Smooth muscle cell (in vitro differentiated cells): Measurements from ENCODE around the gene NCKAP5. TPM values are rescaled to one million over a fixed set of nuclear protein-coding genes. Genes with fewer than 3 reads are reported as not detected.

ENCODE experiments used
- DNase-seq: peaks from one replicate; lab custom pipeline; 2025; ENCODE audit not compliant: unreplicated experiment; lab: John Stamatoyannopoulos, UW
- H2AFZ ChIP-seq: fragments of 200-600 bp; sonication (generic); 2 replicates; pipeline ENCODE4 v1.6.0; 2016; ENCODE audit warnings: antibody characterized with exemption, low read depth, mild to moderate bottlenecking
- H3F3A ChIP-seq: fragments of 200-600 bp; sonication (generic); 2 replicates; pipeline ENCODE4 v1.6.0; 2017; ENCODE audit warnings: antibody characterized with exemption, low read depth
- H3K27ac ChIP-seq: fragments of 200-600 bp; sonication (generic); 2 replicates; pipeline ENCODE4 v1.5.1; 2016; ENCODE audit warnings: low read depth, mild to moderate bottlenecking
- H3K27me3 ChIP-seq: fragments of 200-600 bp; sonication (generic); 2 replicates; pipeline ENCODE4 v1.6.1; 2016; ENCODE audit warnings: low read depth, mild to moderate bottlenecking
- H3K36me3 ChIP-seq: fragments of 200-600 bp; sonication (generic); 2 replicates; pipeline ENCODE4 v1.5.1; 2016; ENCODE audit warnings: low read depth
- H3K4me1 ChIP-seq: fragments of 200-600 bp; sonication (generic); 2 replicates; pipeline ENCODE4 v1.5.1; 2016; ENCODE audit warnings: low read depth
- H3K4me2 ChIP-seq: fragments of 200-600 bp; sonication (generic); 2 replicates; pipeline ENCODE4 v1.6.0; 2016; ENCODE audit warnings: mild to moderate bottlenecking
- H3K4me3 ChIP-seq: fragments of 200-600 bp; sonication (generic); 2 replicates; pipeline ENCODE4 v1.5.1; 2016; ENCODE audit warnings: mild to moderate bottlenecking
- H3K79me2 ChIP-seq: fragments of 200-600 bp; sonication (generic); 2 replicates; pipeline ENCODE4 v1.6.0; 2016; ENCODE audit warnings: low read depth, mild to moderate bottlenecking
- H3K9ac ChIP-seq: fragments of 200-600 bp; sonication (generic); 2 replicates; pipeline ENCODE4 v1.6.0; 2016; ENCODE audit warnings: low read depth
- H3K9me3 ChIP-seq: fragments of 200-600 bp; sonication (generic); replicated peaks from 2 replicates; pipeline ENCODE4 v1.5.1; 2016; ENCODE audit warnings: low read depth
- H4K20me1 ChIP-seq: fragments of 200-600 bp; sonication (generic); 2 replicates; pipeline ENCODE4 v1.6.0; 2016; ENCODE audit warnings: low read depth
- WGBS: methylation state at CpG from one replicate; pipeline ENCODE4 v1.1.7; 2016; ENCODE audit warnings: low lambda C conversion rate; 5-methylcytosine and 5-hydroxymethylcytosine counted together
- polyA plus RNA-seq: library from polyadenylated mRNA; unstranded; fragments of >200 nt; fragmentation: Nextera tagmentation; extraction: Ambion mirVana; gene quantifications from 2 replicates; pipeline ENCODE4 v1.2.1, GENCODE V29; 2016
- total RNA-seq: library from RNA; depleted of rRNA; stranded (reverse); fragments of >200 nt; gene quantifications from 2 replicates; pipeline ENCODE4 v1.2.3, GENCODE V29; 2014
- TF ChIP-seq, protein P1 (sequence below): fragments of 200-600 bp; sonication (generic); IDR thresholded peaks from 2 replicates; pipeline ENCODE4 v1.5.1; 2017; ENCODE audit warnings: borderline replicate concordance, mild to moderate bottlenecking, antibody characterized with exemption; ENCODE audit not compliant: insufficient read depth, poor library complexity, severe bottlenecking

Gene NCKAP5
- total and polyA plus RNA-seq, 2 experiments from 2014 or later, result 4.6 to 9.5 TPM

DNA sequence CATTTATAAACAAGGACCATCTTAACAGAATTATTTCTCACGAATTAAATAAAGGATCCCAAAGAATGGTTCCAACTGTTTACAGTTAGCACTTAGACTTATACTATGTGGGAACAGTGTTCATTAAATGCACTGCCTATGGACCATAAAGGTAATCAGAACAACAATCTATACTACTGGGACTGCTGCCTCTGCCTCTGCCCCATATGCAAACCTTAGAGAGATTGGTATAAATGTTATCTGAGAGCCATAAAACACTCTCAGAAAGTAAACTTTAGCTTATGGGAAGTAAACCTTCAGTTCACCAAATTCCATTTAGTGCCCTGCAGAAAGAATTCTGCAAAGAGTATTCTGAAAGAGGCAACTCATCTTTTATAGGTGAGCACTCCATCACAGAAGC, 448.0 kb downstream of the NCKAP5 start:
- Histone ChIP-seq H3F3A (no peaks in the 10 kb centered on the region), H3K79me2 (no peaks in the 10 kb centered on the region), H3K4me2 (no peak overlapping the region), H2AFZ (no peak overlapping the region), H3K4me3 (no peak overlapping the region), H3K9me3 (no peaks in the 10 kb centered on the region), H3K4me1 (no peaks in the 10 kb centered on the region), H3K36me3 (no peaks in the 10 kb centered on the region), H4K20me1 (no peaks in the 10 kb centered on the region), H3K9ac (no peak overlapping the region), H3K27me3 (no peaks in the 10 kb centered on the region), H3K27ac (no peak overlapping the region)
- 81% methylated on average over 1 of the region's 1 CpG for WGBS
- no peak for DNase-seq
- TF ChIP-seq, protein P1, sequence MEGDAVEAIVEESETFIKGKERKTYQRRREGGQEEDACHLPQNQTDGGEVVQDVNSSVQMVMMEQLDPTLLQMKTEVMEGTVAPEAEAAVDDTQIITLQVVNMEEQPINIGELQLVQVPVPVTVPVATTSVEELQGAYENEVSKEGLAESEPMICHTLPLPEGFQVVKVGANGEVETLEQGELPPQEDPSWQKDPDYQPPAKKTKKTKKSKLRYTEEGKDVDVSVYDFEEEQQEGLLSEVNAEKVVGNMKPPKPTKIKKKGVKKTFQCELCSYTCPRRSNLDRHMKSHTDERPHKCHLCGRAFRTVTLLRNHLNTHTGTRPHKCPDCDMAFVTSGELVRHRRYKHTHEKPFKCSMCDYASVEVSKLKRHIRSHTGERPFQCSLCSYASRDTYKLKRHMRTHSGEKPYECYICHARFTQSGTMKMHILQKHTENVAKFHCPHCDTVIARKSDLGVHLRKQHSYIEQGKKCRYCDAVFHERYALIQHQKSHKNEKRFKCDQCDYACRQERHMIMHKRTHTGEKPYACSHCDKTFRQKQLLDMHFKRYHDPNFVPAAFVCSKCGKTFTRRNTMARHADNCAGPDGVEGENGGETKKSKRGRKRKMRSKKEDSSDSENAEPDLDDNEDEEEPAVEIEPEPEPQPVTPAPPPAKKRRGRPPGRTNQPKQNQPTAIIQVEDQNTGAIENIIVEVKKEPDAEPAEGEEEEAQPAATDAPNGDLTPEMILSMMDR, result no peak

DNA sequence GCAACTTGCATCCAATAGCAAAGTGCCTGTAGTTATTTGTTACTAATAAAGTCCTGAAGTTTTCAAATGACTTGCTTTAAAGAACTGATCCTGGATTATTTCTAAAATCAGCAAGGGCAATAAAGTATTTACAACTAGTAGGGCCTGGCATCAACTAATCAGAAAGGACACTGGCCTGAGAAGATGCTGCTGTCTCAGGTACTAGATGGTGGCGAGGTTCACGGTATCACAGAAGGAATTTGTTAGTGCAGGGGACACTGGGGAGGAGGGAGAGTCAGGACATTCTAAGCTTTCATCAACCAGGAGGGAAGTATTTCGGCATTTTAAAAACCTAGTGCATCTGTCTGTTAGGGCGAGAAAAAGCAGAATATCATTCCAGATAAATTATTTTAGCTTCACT, 458.1 kb downstream of the NCKAP5 start:
- DNase-seq, result no peak
- no peaks in the 10 kb centered on the region for H3K36me3 ChIP-seq
- TF ChIP-seq, protein P1, result no peak
- H2AFZ ChIP-seq, result no peak overlapping the region
- peak overlapping the region; percentile 17 for H3K27ac ChIP-seq
- no peaks in the 10 kb centered on the region for H3K4me1 ChIP-seq
- H3F3A ChIP-seq, result no peaks in the 10 kb centered on the region
- H3K9ac ChIP-seq, result no peak overlapping the region
- no peaks in the 10 kb centered on the region for H3K79me2 ChIP-seq
- no peaks in the 10 kb centered on the region for H3K27me3 ChIP-seq
- no peak overlapping the region for H3K4me2 ChIP-seq
- no peak overlapping the region for H3K4me3 ChIP-seq
- peaks cover 4% of the 10 kb centered on the region for H4K20me1 ChIP-seq
- no peaks in the 10 kb centered on the region for H3K9me3 ChIP-seq
- 95% methylated on average over 4 of the region's 4 CpGs for WGBS

DNA sequence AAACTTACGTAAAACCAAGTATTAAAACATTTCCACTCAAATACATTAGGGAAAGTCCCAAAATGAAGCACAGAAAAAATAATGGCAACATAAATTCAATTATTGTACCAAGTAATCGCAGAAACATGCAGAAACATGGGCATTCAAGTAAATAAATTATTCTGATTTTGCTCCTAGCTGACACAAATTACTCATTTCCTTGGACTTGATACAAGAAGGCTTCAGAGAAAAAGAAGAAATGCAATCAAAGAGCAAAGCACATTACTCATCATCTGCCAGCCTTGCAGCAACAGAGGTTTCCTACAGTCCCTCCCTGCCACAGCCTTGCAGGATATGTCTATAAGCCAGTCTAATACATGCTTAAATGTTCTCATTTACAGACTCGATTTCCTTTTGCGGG, 458.5 kb downstream of the NCKAP5 start:
- Histone ChIP-seq H3K27ac (peak overlapping the region; percentile 17), H4K20me1 (peaks cover 4% of the 10 kb centered on the region), H3K9ac (no peak overlapping the region), H2AFZ (no peak overlapping the region), H3K9me3 (no peaks in the 10 kb centered on the region), H3K36me3 (no peaks in the 10 kb centered on the region), H3K4me1 (no peaks in the 10 kb centered on the region), H3K79me2 (no peaks in the 10 kb centered on the region), H3K27me3 (no peaks in the 10 kb centered on the region), H3K4me2 (peak overlapping the region; percentile 54), H3F3A (no peaks in the 10 kb centered on the region), H3K4me3 (no peak overlapping the region)
- 68% methylated on average over 4 of the region's 4 CpGs for WGBS
- TF ChIP-seq, protein P1, result no peak
- DNase-seq, result no peak

DNA sequence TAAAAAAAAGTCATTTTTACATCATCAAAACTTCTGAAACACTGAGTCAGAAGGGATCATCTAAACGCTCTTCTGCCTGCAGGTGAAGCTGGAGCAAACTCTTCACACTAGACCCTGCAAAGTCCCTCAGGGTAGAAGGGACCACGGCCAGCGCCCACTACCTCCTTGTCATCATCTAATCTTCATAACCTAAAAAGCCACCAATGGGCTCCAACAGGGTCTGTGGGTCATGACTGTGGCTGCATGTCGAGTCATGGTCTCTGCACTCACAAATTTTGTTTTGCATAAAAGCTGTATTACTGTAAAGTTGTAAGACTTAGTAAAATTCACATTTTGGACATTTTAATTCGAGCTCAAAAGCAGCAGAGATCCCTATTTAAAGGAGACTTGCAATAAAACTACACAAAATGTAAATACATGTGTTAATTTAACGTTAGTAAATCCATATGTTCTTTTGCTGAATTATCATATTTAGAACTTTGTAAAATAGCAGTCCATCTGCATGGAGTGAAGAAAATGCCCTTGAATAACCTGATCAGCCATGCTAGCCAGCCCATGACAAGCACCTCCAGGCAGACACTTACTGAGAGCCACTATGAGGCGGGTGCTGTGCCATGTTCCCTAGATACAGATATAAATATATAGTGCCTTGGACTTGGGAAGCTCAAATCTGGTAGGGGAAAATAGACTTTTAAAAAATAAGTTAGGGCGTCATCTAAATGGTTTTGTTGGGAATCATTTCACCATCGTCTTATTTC, 461.0 kb downstream of the NCKAP5 start:
- whole genome bisulfite sequencing, result 91% methylated on average over 9 of the region's 9 CpGs
- H3K9ac ChIP-seq, result no peak overlapping the region
- no peak overlapping the region for H3K4me3 ChIP-seq
- no peaks in the 10 kb centered on the region for H3K9me3 ChIP-seq
- no peak for DNase-seq
- peaks cover 4% of the 10 kb centered on the region for H4K20me1 ChIP-seq
- no peaks in the 10 kb centered on the region for H3K79me2 ChIP-seq
- H3K4me1 ChIP-seq, result no peaks in the 10 kb centered on the region
- TF ChIP-seq, protein P1, result no peak
- H2AFZ ChIP-seq, result no peak overlapping the region
- no peaks in the 10 kb centered on the region for H3K36me3 ChIP-seq
- H3K4me2 ChIP-seq, result no peak overlapping the region
- H3K27me3 ChIP-seq, result no peaks in the 10 kb centered on the region
- no peak overlapping the region for H3K27ac ChIP-seq
- H3F3A ChIP-seq, result no peaks in the 10 kb centered on the region
